Fibroblast of lung (primary cell): Measurements from ENCODE around the gene KCNK7. TPM values are rescaled to one million over a fixed set of nuclear protein-coding genes. Genes with fewer than 3 reads are reported as not detected.
A peak's percentile ranks its signal among the peaks of the same experiment; 100 is the strongest.

Source experiments
- DNase-seq, 2 donors: peaks; one replicate each; pipeline versions ENCODE4 v3.0.0 to v3.0.0-alpha.2; 2010; ENCODE audit warnings: low read depth in 2 of 2
- H2AFZ ChIP-seq: 2 replicates; pipeline ENCODE4 v1.5.1; 2012; ENCODE audit warnings: low read length, control low read depth, inconsistent platforms
- H3K27ac ChIP-seq: 2 replicates; pipeline ENCODE4 v1.5.1; 2011; ENCODE audit warnings: low read length, control low read depth; ENCODE audit not compliant: insufficient read depth
- H3K27me3 ChIP-seq: 2 replicates; pipeline ENCODE4 v1.5.1; 2011; ENCODE audit warnings: mild to moderate bottlenecking, low read length; ENCODE audit not compliant: control insufficient read depth, insufficient read depth
- H3K36me3 ChIP-seq: 2 replicates; pipeline ENCODE4 v1.5.1; 2011; ENCODE audit warnings: low read length; ENCODE audit not compliant: control insufficient read depth, insufficient read depth
- H3K4me1 ChIP-seq: 2 replicates; pipeline ENCODE4 v1.5.1; 2011; ENCODE audit warnings: low read length; ENCODE audit not compliant: control insufficient read depth, insufficient read depth; ENCODE audit errors: extremely low read depth
- H3K4me2 ChIP-seq: 2 replicates; pipeline ENCODE4 v1.5.1; 2011; ENCODE audit warnings: low read length, control low read depth; ENCODE audit not compliant: insufficient read depth; ENCODE audit errors: extremely low read depth
- H3K4me3 ChIP-seq, 4 experiments: fragments of 200-600 bp in 1 of 4; sonication (generic) in 1 of 4; replicated peaks in 1 of 4; 2 replicates each; pipeline ENCODE4 v1.5.1; 2011 to 2016; ENCODE audit warnings: low read length in 4 of 4, low read depth in 3 of 4, mild to moderate bottlenecking in 3 of 4, control low read depth in 2 of 4, inconsistent platforms in 1 of 4, mixed read lengths in 1 of 4; ENCODE audit not compliant: insufficient read depth in 1 of 4; ENCODE audit errors: control extremely low read depth in 1 of 4
- H3K79me2 ChIP-seq: 2 replicates; pipeline ENCODE4 v1.5.1; 2012; ENCODE audit warnings: mild to moderate bottlenecking, low read length, inconsistent platforms; ENCODE audit not compliant: control insufficient read depth, insufficient read depth
- H3K9ac ChIP-seq: 2 replicates; pipeline ENCODE4 v1.5.1; 2011; ENCODE audit warnings: mild to moderate bottlenecking, low read length, control low read depth; ENCODE audit not compliant: insufficient read depth
- H3K9me3 ChIP-seq: 2 replicates; pipeline ENCODE4 v1.5.1; 2012; ENCODE audit warnings: low read depth, low read length; ENCODE audit not compliant: control insufficient read depth, insufficient read depth
- H4K20me1 ChIP-seq: 2 replicates; pipeline ENCODE4 v1.5.1; 2011; ENCODE audit warnings: low read length; ENCODE audit not compliant: control insufficient read depth, insufficient read depth; ENCODE audit errors: extremely low read depth
- CTCF ChIP-seq, 2 donors: IDR thresholded peaks in 1 of 2; conservative IDR thresholded peaks in 1 of 2; 1 replicate in 1 of 2; 2 replicates in 1 of 2; pipeline ENCODE4 v1.5.1; 2011 to 2012; ENCODE audit warnings: low read length in 2 of 2, control low read depth in 1 of 2, inconsistent platforms in 1 of 2, low read depth in 1 of 2, mild to moderate bottlenecking in 1 of 2
- EZH2 ChIP-seq: IDR thresholded peaks from 2 replicates; pipeline ENCODE4 v1.5.1; 2012; ENCODE audit warnings: low read length, control low read depth, mild to moderate bottlenecking; ENCODE audit errors: missing control alignments
- polyA plus RNA-seq, 2 donors: library from polyadenylated mRNA; depleted of rRNA in 1 of 2; stranded (reverse) in 1 of 2; unstranded in 1 of 2; fragments of >200 nt; gene quantifications; 2 replicates each; pipeline ENCODE4 v1.2.1, GENCODE V29; 2011 to 2012; ENCODE audit warnings: missing spikeins in 1 of 2
- total RNA-seq: library from RNA; depleted of rRNA; stranded (reverse); fragments of >200 nt; gene quantifications from 2 replicates; pipeline ENCODE4 v1.2.1, GENCODE V29; 2014

The KCNK7 gene
- total and polyA plus RNA-seq, 2 donors (not counting 1 experiment from before 2014, with no cell fraction given), result not detected

GRCh38 chr11:65554842-65555430 is 40.7 kb downstream of the KCNK7 start:
- Histone ChIP-seq H2AFZ (no peak overlapping the region), H3K79me2 (peaks cover 15% of the 10 kb centered on the region), H3K27me3 (no peaks in the 10 kb centered on the region), H3K9ac (no peak overlapping the region), H4K20me1 (no peaks in the 10 kb centered on the region), H3K27ac (peak overlapping the region; percentile 68), H3K4me1 (peaks cover 33% of the 10 kb centered on the region), H3K36me3 (peaks cover 7% of the 10 kb centered on the region), H3K4me2 (peak overlapping the region; percentile 37), H3K4me3 (no peak overlapping the region), H3K9me3 (no peaks in the 10 kb centered on the region)
- no peak for TF ChIP-seq EZH2
- no peak for TF ChIP-seq CTCF (conservative IDR thresholded peaks at IDR 0.05 in 1 of 2, IDR thresholded peaks at IDR 0.05 in 1 of 2; ENCODE audit: low read depth in 1 of 2, low read length in 2 of 2)
- DNase-seq, result no peak

GRCh38 chr11:65554057-65554818 is 41.4 kb downstream of the KCNK7 start:
- H3K27ac ChIP-seq, result no peak overlapping the region
- peaks cover 28% of the 10 kb centered on the region for H3K4me1 ChIP-seq
- TF ChIP-seq CTCF (conservative IDR thresholded peaks at IDR 0.05 in 1 of 2, IDR thresholded peaks at IDR 0.05 in 1 of 2; ENCODE audit: low read depth in 1 of 2, low read length in 2 of 2) (no peak), EZH2 (no peak)
- H4K20me1 ChIP-seq, result no peaks in the 10 kb centered on the region
- H3K4me2 ChIP-seq, result no peak overlapping the region
- no peaks in the 10 kb centered on the region for H3K27me3 ChIP-seq
- H2AFZ ChIP-seq, result no peak overlapping the region
- no peaks in the 10 kb centered on the region for H3K9me3 ChIP-seq
- no peak for DNase-seq
- peaks cover 7% of the 10 kb centered on the region for H3K36me3 ChIP-seq
- peaks cover 15% of the 10 kb centered on the region for H3K79me2 ChIP-seq
- no peak overlapping the region for H3K4me3 ChIP-seq
- H3K9ac ChIP-seq, result no peak overlapping the region

GRCh38 chr11:65553301-65554001 is 42.1 kb downstream of the KCNK7 start:
- no peak for DNase-seq
- Histone ChIP-seq H3K9me3 (no peaks in the 10 kb centered on the region), H3K4me1 (peaks cover 21% of the 10 kb centered on the region), H3K4me2 (no peak overlapping the region), H4K20me1 (no peaks in the 10 kb centered on the region), H2AFZ (no peak overlapping the region), H3K9ac (no peak overlapping the region), H3K79me2 (peaks cover 15% of the 10 kb centered on the region), H3K36me3 (peaks cover 10% of the 10 kb centered on the region), H3K4me3 (no peak overlapping the region), H3K27me3 (no peaks in the 10 kb centered on the region), H3K27ac (no peak overlapping the region)
- TF ChIP-seq EZH2, result no peak
- TF ChIP-seq CTCF (conservative IDR thresholded peaks at IDR 0.05 in 1 of 2, IDR thresholded peaks at IDR 0.05 in 1 of 2; ENCODE audit: low read depth in 1 of 2, low read length in 2 of 2), result no peak
